ENCODE results near the gene PODNL1.

GRCh38 chr19:13884726-13885591 is 53.3 kb downstream of the PODNL1 start:
- TF ChIP-seq ZNF362 (tag by site-specific recombination; IDR thresholded peaks at IDR 0.05), result no peak
- TF ChIP-seq ZNF157 (tag by site-specific recombination; IDR thresholded peaks at IDR 0.05), result no peak
- peak; percentile 91 for TF ChIP-seq EGR2 (tag by site-specific recombination; IDR thresholded peaks at IDR 0.05; ENCODE audit: low read depth)
- no peak for TF ChIP-seq CTCF (tag by site-specific recombination; IDR thresholded peaks at IDR 0.05)
- TF ChIP-seq REST (tag by site-specific recombination; IDR thresholded peaks at IDR 0.05), result no peak

Data from HEK293 (cell line).